Esophagus muscularis mucosa (tissue), 3 donors: ENCODE measurements around the gene MEIOB.

Source experiments
- POLR2A ChIP-seq: fragments of 450-650 bp; IDR thresholded peaks from one replicate; pipeline ENCODE4 v1.6.1; 2017; ENCODE audit warnings: antibody characterized with exemption, moderate library complexity, mild to moderate bottlenecking, low read depth
- POLR2AphosphoS5 ChIP-seq, 2 donors: sonication (generic); formaldehyde crosslinking; IDR thresholded peaks; one replicate each; pipeline ENCODE4 v1.6.1; 2017; ENCODE audit warnings: antibody characterized with exemption in 2 of 2
- TF ChIP-seq, protein P1 (sequence below), 3 experiments: fragments of 200-600 bp in 2 of 3; fragments of 450-650 bp in 1 of 3; sonication (generic) in 2 of 3; IDR thresholded peaks; one replicate each; pipeline ENCODE4 v1.5.1; 2017 to 2019; ENCODE audit warnings: antibody characterized with exemption in 3 of 3, mild to moderate bottlenecking in 2 of 3, moderate library complexity in 1 of 3

DNA sequence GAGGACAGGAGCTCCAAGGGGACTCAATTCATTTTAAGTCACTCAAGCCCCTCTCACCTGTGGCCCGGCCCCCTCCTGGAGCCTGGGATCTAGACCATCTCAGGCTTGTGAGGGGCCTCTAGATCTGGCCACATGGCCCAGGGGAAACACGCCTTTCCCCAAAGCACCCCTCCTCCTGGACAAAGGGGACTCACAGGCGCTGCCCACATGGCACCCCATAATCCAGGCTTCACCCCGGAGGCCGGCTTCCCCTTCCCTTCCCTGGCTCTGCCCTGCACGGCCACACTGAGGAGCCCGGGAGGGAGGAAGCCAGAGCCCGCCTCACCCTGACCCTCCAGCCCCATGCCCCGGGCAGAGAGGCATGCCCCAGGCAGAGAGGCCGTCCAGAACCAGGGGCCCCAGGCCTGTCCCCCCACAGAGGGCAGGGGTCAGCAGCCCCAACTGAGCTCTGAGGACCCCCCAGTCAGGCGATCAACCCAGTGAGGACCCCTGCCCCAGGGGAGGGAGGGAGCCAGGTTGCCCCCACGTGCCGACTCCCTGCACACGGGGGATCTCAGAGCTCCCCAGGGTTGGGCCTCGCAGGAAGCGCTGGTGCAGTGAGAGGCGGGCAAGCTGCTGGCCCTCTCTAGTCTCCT lies 35.4 kb upstream of the MEIOB start:
- TF ChIP-seq, protein P1, sequence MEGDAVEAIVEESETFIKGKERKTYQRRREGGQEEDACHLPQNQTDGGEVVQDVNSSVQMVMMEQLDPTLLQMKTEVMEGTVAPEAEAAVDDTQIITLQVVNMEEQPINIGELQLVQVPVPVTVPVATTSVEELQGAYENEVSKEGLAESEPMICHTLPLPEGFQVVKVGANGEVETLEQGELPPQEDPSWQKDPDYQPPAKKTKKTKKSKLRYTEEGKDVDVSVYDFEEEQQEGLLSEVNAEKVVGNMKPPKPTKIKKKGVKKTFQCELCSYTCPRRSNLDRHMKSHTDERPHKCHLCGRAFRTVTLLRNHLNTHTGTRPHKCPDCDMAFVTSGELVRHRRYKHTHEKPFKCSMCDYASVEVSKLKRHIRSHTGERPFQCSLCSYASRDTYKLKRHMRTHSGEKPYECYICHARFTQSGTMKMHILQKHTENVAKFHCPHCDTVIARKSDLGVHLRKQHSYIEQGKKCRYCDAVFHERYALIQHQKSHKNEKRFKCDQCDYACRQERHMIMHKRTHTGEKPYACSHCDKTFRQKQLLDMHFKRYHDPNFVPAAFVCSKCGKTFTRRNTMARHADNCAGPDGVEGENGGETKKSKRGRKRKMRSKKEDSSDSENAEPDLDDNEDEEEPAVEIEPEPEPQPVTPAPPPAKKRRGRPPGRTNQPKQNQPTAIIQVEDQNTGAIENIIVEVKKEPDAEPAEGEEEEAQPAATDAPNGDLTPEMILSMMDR (IDR thresholded peaks at IDR 0.05) = no peak
- no peak for TF ChIP-seq POLR2A
- TF ChIP-seq POLR2AphosphoS5 (IDR thresholded peaks at IDR 0.05) = no peak
